AG09319 (cell line): ENCODE measurements around the gene GPR21.

Experiments
- DNase-seq: peaks from one replicate; pipeline ENCODE4 v3.0.0-alpha.2; 2010; ENCODE audit warnings: low read depth; ENCODE audit errors: extremely low read depth
- CTCF ChIP-seq: IDR thresholded peaks from 2 replicates; pipeline ENCODE4 v1.5.1; 2011; ENCODE audit warnings: low read depth, mild to moderate bottlenecking, inconsistent platforms, low read length, moderate library complexity

GPR21 gene

GRCh38 chr9:123073991-123074422 lies 40.5 kb downstream of the GPR21 start:
- TF ChIP-seq CTCF: no peak; the same call in 1 of the 2 replicates

DNA sequence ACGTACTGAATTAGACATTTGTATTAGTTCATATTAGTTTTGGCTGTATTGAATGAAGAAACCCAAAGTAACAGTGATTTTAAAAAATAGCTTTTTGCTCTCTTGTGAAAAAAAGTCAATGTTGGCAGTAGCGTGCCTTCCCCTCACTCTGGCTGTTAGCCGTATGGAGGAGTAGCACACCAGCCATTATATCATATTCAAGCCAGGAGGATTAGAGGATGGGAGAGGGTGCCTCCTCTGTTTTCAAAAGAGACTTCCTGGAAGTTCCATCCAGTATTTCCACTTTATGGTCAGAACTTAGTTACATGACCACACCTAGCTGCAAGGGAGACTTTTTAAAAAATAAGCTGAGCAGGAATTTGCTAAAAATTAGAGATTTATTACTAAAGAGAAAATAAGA lies 41.2 kb downstream of the GPR21 start:
- TF ChIP-seq CTCF: no peak
- DNase-seq: no peak

More at GRCh38 chr9:123073991-123074422, 40.5 kb downstream of the GPR21 start:
- peak; percentile 12 for DNase-seq

DNA sequence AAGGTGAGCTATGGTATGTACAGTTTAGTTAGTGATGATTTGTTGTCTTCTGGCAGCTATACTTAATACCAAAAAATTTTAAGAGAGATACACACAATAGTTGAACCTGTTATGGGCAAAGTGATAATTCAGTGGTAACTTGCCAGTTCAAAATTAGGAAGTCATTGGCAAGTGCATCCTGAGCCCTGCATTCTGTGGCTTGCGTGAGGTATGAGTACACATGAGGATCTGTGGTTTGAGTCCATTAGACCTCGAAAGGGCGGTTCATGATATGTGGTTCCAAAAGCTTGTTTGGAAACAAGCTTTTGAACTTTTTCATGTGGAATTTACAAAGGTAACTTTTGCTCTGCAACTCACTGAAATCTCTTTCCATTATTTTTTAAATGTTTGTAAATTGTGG lies 47.0 kb downstream of the GPR21 start:
- no peak for DNase-seq
- TF ChIP-seq CTCF: no peak

- peak; percentile 11 for DNase-seq
Measured at GRCh38 chr9:123081824-123082223, 48.4 kb downstream of the GPR21 start.

DNA sequence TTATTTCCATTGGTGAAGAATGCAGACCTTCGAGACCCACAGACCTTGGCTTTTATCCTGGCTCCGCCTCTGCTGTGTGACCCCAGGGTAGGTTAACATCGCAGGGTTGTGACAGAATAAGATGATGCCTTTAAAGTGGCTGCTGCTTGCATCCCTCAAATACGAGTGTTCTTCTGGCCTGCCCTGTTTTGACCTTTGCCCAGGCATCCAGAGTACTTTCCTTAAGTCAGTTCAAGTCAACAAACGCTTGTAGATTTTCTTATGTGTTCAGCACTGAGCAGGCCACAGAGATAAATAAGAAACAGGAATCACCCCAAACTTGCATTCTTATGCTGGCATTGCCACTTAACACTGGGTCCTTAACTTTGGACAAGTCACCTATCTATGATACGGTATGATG lies 50.2 kb downstream of the GPR21 start:
- DNase-seq: no peak
- TF ChIP-seq CTCF: no peak

More at GRCh38 chr9:123081824-123082223, 48.4 kb downstream of the GPR21 start:
- TF ChIP-seq CTCF: peak; percentile 57

GRCh38 chr9:123084256-123084655 lies 50.8 kb downstream of the GPR21 start:
- no peak for TF ChIP-seq CTCF
- DNase-seq: no peak
